ENCODE results near the gene TOMM6.
A peak's percentile ranks its signal among the peaks of the same experiment; 100 is the strongest.
"Not testable (repeated sequence)": the region's sequence is repeated elsewhere in the genome, so short reads cannot be mapped to it uniquely, and the experiment has no call there.

Gene TOMM6

GRCh38 chr6:41766043-41766664 is 21.3 kb upstream of the TOMM6 start:
- not testable (repeated sequence) for DNase-seq

GRCh38 chr6:41767112-41767833 is 20.2 kb upstream of the TOMM6 start:
- DNase-seq: no peak

- DNase-seq: no peak
Measured at GRCh38 chr6:41768545-41769308, 18.8 kb upstream of the TOMM6 start.

- no peak for DNase-seq
Measured at GRCh38 chr6:41769376-41769775, 18.1 kb upstream of the TOMM6 start.

GRCh38 chr6:41770381-41771057 is 17.0 kb upstream of the TOMM6 start:
- DNase-seq: no peak

GRCh38 chr6:41771058-41771983 is 16.2 kb upstream of the TOMM6 start:
- DNase-seq: no peak

GRCh38 chr6:41774841-41775240 is 12.7 kb upstream of the TOMM6 start:
- no peak for DNase-seq

GRCh38 chr6:41775293-41775882 is 12.1 kb upstream of the TOMM6 start:
- DNase-seq: no peak

GRCh38 chr6:41777551-41778285 is 9.8 kb upstream of the TOMM6 start:
- no peak for DNase-seq

- DNase-seq: no peak
Measured at GRCh38 chr6:41778895-41779294, 8.6 kb upstream of the TOMM6 start.

- no peak for DNase-seq
Measured at GRCh38 chr6:41779336-41779735, 8.2 kb upstream of the TOMM6 start.

- peak; percentile 98 for DNase-seq
Measured at GRCh38 chr6:41779788-41780550, 7.5 kb upstream of the TOMM6 start, which contains the start of gene FRS3. FRS3 (minus strand) TSS chr6:41779900; CDS start chr6:41776987, 2,913 bp downstream.

- DNase-seq: peak; percentile 56
Measured at GRCh38 chr6:41780551-41781365, 6.7 kb upstream of the TOMM6 start, which contains the start of gene PRICKLE4. PRICKLE4 (plus strand) TSS chr6:41780782; CDS start chr6:41783474, 2,692 bp downstream.

- no peak for DNase-seq
Measured at GRCh38 chr6:41781366-41781730, 6.1 kb upstream of the TOMM6 start.

GRCh38 chr6:41783106-41783780 is 4.3 kb upstream of the TOMM6 start:
- no peak for DNase-seq

GRCh38 chr6:41784581-41785171 is 2.8 kb upstream of the TOMM6 start:
- DNase-seq: no peak

- no peak for DNase-seq
Measured at GRCh38 chr6:41785254-41785653, 2.2 kb upstream of the TOMM6 start.
